ENCODE results near the gene TRIM61. TPM values are rescaled to one million over a fixed set of nuclear protein-coding genes. Genes with fewer than 3 reads are reported as not detected.

The TRIM61 gene
- total and polyA plus RNA-seq, 9 of the 15 experiments (the other 6 are each of a cell fraction or from before 2014, with no cell fraction given): 0.07 to 0.92 (median 0.42) TPM

- no peak for TF ChIP-seq E4F1 (CRISPR knock-in tag; IDR thresholded peaks at IDR 0.05; ENCODE audit: borderline replicate concordance)
- peak; percentile 42; the same call in 1 of the 2 replicates for TF ChIP-seq TCF3 (CRISPR knock-in tag; IDR thresholded peaks at IDR 0.05)
- no peak for TF ChIP-seq THRA (IDR thresholded peaks at IDR 0.05)
- peak; percentile 52 for TF ChIP-seq CBFA2T3 (IDR thresholded peaks at IDR 0.05)
- TF ChIP-seq DLX4 (CRISPR knock-in tag; IDR thresholded peaks at IDR 0.05): no peak
- 0 out of 2 replicates have a peak, but pooled peaks have one; percentile 7 for TF ChIP-seq NCOR1 (IDR thresholded peaks at IDR 0.05)
- TF ChIP-seq ZNF174 (CRISPR knock-in tag; IDR thresholded peaks at IDR 0.05): no peak
- TF ChIP-seq HNRNPL (IDR thresholded peaks at IDR 0.05; ENCODE audit: low read depth, low read length): no peak
- no peak for TF ChIP-seq LCOR (CRISPR knock-in tag; IDR thresholded peaks at IDR 0.05)
- no peak for TF ChIP-seq SOX6 (IDR thresholded peaks at IDR 0.05)
- TF ChIP-seq CTCF (IDR thresholded peaks at IDR 0.05 in 2 of 3, conservative IDR thresholded peaks at IDR 0.05 in 1 of 3; ENCODE audit: insufficient read depth in 2 of 3, low read depth in 1 of 3, low read length in 3 of 3): peak; percentile 41 to 60 (median 49); a peak in 4 of 6 replicates
- TF ChIP-seq ZC3H8 (IDR thresholded peaks at IDR 0.05): no peak
- TF ChIP-seq ZNF511 (CRISPR knock-in tag; IDR thresholded peaks at IDR 0.05): no peak
- TF ChIP-seq KDM4B (IDR thresholded peaks at IDR 0.05; ENCODE audit: borderline replicate concordance in 2 of 2, low read depth in 1 of 2): no peak
- TF ChIP-seq SMC3 (conservative IDR thresholded peaks at IDR 0.05; ENCODE audit: insufficient read depth, low read depth, low read length): 0 out of 2 replicates have a peak, but pooled peaks have one; percentile 11
- no peak for TF ChIP-seq ZBTB12 (CRISPR knock-in tag; IDR thresholded peaks at IDR 0.05)
- TF ChIP-seq CTBP1 (IDR thresholded peaks at IDR 0.05; ENCODE audit: borderline replicate concordance): no peak
- no peak for TF ChIP-seq CREB5 (CRISPR knock-in tag; IDR thresholded peaks at IDR 0.05)
- TF ChIP-seq HOXB6 (CRISPR knock-in tag; IDR thresholded peaks at IDR 0.05; ENCODE audit: borderline replicate concordance): no peak
- 0 out of 2 replicates have a peak, but pooled peaks have one; percentile 12 for TF ChIP-seq TAL1 (IDR thresholded peaks at IDR 0.05)
Measured at GRCh38 chr4:164997324-164997723, 19.9 kb upstream of the TRIM61 start (continued).

All from K562 (cell line).